LoVo (cell line): ENCODE data around the gene KLHDC7B.

Experiments
- DNase-seq: peaks from one replicate; pipeline ENCODE4 v3.0.0-alpha.2; 2016; ENCODE audit warnings: low spot score

Gene KLHDC7B

GRCh38 chr22:50545522-50546325 lies at the start of gene KLHDC7B:
TSS of gene KLHDC7B (plus strand) at chr22:50545899. CDS start at chr22:50546244, 345 bp downstream.
- DNase-seq, result no peak

GRCh38 chr22:50497093-50497492 lies 48.6 kb upstream of the KLHDC7B start:
- no peak for DNase-seq

- peak; percentile 26 for DNase-seq
Observed at GRCh38 chr22:50498322-50498890, 47.3 kb upstream of the KLHDC7B start.

GRCh38 chr22:50500452-50500851 lies 45.2 kb upstream of the KLHDC7B start:
- DNase-seq, result no peak

GRCh38 chr22:50502096-50502495 lies 43.6 kb upstream of the KLHDC7B start:
- no peak for DNase-seq

GRCh38 chr22:50502628-50503474 lies 42.8 kb upstream of the KLHDC7B start:
- DNase-seq, result no peak

GRCh38 chr22:50503475-50504145 lies 42.1 kb upstream of the KLHDC7B start:
- DNase-seq, result no peak

- DNase-seq, result no peak
Observed at GRCh38 chr22:50504369-50505211, 41.1 kb upstream of the KLHDC7B start.

GRCh38 chr22:50505276-50505775 lies 40.4 kb upstream of the KLHDC7B start:
- DNase-seq, result no peak

- no peak for DNase-seq
Observed at GRCh38 chr22:50505776-50506610, 39.7 kb upstream of the KLHDC7B start.

GRCh38 chr22:50506611-50507420 lies 38.9 kb upstream of the KLHDC7B start:
- no peak for DNase-seq

- peak; percentile 84 for DNase-seq
Observed at GRCh38 chr22:50507421-50507990, 38.2 kb upstream of the KLHDC7B start, which contains the start of gene LMF2. TSS of gene LMF2 (minus strand) at chr22:50507702. CDS start at chr22:50507675, 27 bp downstream.

GRCh38 chr22:50507991-50508884 lies 37.5 kb upstream of the KLHDC7B start, which contains the start of gene NCAPH2:
TSS of gene NCAPH2 (plus strand) at chr22:50508224. CDS start at chr22:50508338, 114 bp downstream.
- peak; percentile 96 for DNase-seq

- DNase-seq, result no peak
Observed at GRCh38 chr22:50508897-50509296, 36.8 kb upstream of the KLHDC7B start.

GRCh38 chr22:50513175-50513574 lies 32.5 kb upstream of the KLHDC7B start:
- DNase-seq, result no peak

GRCh38 chr22:50516068-50516467 lies 29.6 kb upstream of the KLHDC7B start:
- no peak for DNase-seq

- DNase-seq, result no peak
Observed at GRCh38 chr22:50516891-50517290, 28.8 kb upstream of the KLHDC7B start.
